KOPT-K1 (cell line): Measurements from ENCODE around the gene PSMD1.
"Not testable (repeated sequence)": the region's sequence is repeated elsewhere in the genome, so short reads cannot be mapped to it uniquely, and the experiment has no call there.

Source experiments
- H3K27ac ChIP-seq: fragments of 200-600 bp; sonication (generic); 2 replicates; pipeline ENCODE4 v1.5.1; 2016; ENCODE audit warnings: antibody characterized with exemption, mild to moderate bottlenecking, low read depth, low read length; ENCODE audit not compliant: poor library complexity, severe bottlenecking
- H3K36me3 ChIP-seq: fragments of 200-600 bp; sonication (generic); 2 replicates; pipeline ENCODE4 v1.5.1; 2017; ENCODE audit warnings: antibody characterized with exemption, mild to moderate bottlenecking, low read length, moderate library complexity; ENCODE audit not compliant: insufficient read depth
- H3K9me3 ChIP-seq: fragments of 200-600 bp; sonication (generic); 2 replicates; pipeline ENCODE4 v1.5.1; 2017; ENCODE audit warnings: antibody characterized with exemption, low read length, mild to moderate bottlenecking; ENCODE audit not compliant: insufficient read depth, poor library complexity, severe bottlenecking

PSMD1 gene

GRCh38 chr2:231132129-231132528 is 75.5 kb downstream of the PSMD1 start:
- no peaks in the 10 kb centered on the region for H3K9me3 ChIP-seq
- H3K36me3 ChIP-seq = no peaks in the 10 kb centered on the region
- H3K27ac ChIP-seq = no peak overlapping the region

- Histone ChIP-seq H3K36me3 (peaks cover under 1% of the 10 kb centered on the region; the same call in 1 of the 2 replicates), H3K27ac (no peak overlapping the region), H3K9me3 (no peaks in the 10 kb centered on the region)
These were observed 76.9 kb downstream of the PSMD1 start for GRCh38 chr2:231133365-231134099.

- Histone ChIP-seq H3K36me3 (peaks cover 14% of the 10 kb centered on the region), H3K27ac (no peak overlapping the region), H3K9me3 (no peaks in the 10 kb centered on the region)
These were observed 78.4 kb downstream of the PSMD1 start for GRCh38 chr2:231134910-231135655.

GRCh38 chr2:231138699-231139098 is 82.0 kb downstream of the PSMD1 start:
- Histone ChIP-seq H3K36me3 (peaks cover 24% of the 10 kb centered on the region), H3K9me3 (no peaks in the 10 kb centered on the region), H3K27ac (no peak overlapping the region)

GRCh38 chr2:231139796-231140195 is 83.1 kb downstream of the PSMD1 start:
- no peaks in the 10 kb centered on the region for H3K9me3 ChIP-seq
- H3K36me3 ChIP-seq = peaks cover 33% of the 10 kb centered on the region
- no peak overlapping the region for H3K27ac ChIP-seq

- H3K9me3 ChIP-seq, H3K27ac ChIP-seq: not testable (repeated sequence)
- H3K36me3 ChIP-seq = peaks cover 38% of the 10 kb centered on the region
These were observed 84.1 kb downstream of the PSMD1 start for GRCh38 chr2:231140808-231141207.

- H3K36me3 ChIP-seq = peaks cover 66% of the 10 kb centered on the region
- H3K27ac ChIP-seq = no peak overlapping the region
- H3K9me3 ChIP-seq = no peaks in the 10 kb centered on the region
These were observed 88.2 kb downstream of the PSMD1 start for GRCh38 chr2:231144896-231145295.

GRCh38 chr2:231146665-231147064 is 90.0 kb downstream of the PSMD1 start:
- no peak overlapping the region for H3K27ac ChIP-seq
- H3K36me3 ChIP-seq = peaks cover 54% of the 10 kb centered on the region
- H3K9me3 ChIP-seq = no peaks in the 10 kb centered on the region

- H3K27ac ChIP-seq = no peak overlapping the region
- H3K9me3 ChIP-seq = no peaks in the 10 kb centered on the region
- H3K36me3 ChIP-seq = peaks cover 67% of the 10 kb centered on the region
These were observed 96.3 kb downstream of the PSMD1 start for GRCh38 chr2:231152800-231153557.

GRCh38 chr2:231159306-231159705 is 102.6 kb downstream of the PSMD1 start:
- Histone ChIP-seq H3K9me3 (no peaks in the 10 kb centered on the region), H3K36me3 (peaks cover 68% of the 10 kb centered on the region), H3K27ac (no peak overlapping the region)

GRCh38 chr2:231160701-231161100 is 104.0 kb downstream of the PSMD1 start:
- Histone ChIP-seq H3K9me3 (no peaks in the 10 kb centered on the region), H3K27ac (no peak overlapping the region), H3K36me3 (peaks cover 71% of the 10 kb centered on the region)

GRCh38 chr2:231161252-231161839 is 104.7 kb downstream of the PSMD1 start:
- no peak overlapping the region for H3K27ac ChIP-seq
- H3K9me3 ChIP-seq = no peaks in the 10 kb centered on the region
- peaks cover 72% of the 10 kb centered on the region for H3K36me3 ChIP-seq

GRCh38 chr2:231161877-231162329 is 105.2 kb downstream of the PSMD1 start:
- H3K27ac ChIP-seq = no peak overlapping the region
- H3K9me3 ChIP-seq = no peaks in the 10 kb centered on the region
- peaks cover 78% of the 10 kb centered on the region for H3K36me3 ChIP-seq

- no peak overlapping the region for H3K27ac ChIP-seq
- peaks cover 81% of the 10 kb centered on the region for H3K36me3 ChIP-seq
- no peaks in the 10 kb centered on the region for H3K9me3 ChIP-seq
These were observed 106.3 kb downstream of the PSMD1 start for GRCh38 chr2:231163011-231163410.
